IPS-18a (cell line): ENCODE measurements around the gene TEKT1.

Experiments
- H3K27ac ChIP-seq: one replicate; pipeline ENCODE4 v1.5.1; 2013; ENCODE audit warnings: low read length
- H3K27me3 ChIP-seq: one replicate; pipeline ENCODE4 v1.6.1; 2013; ENCODE audit warnings: mild to moderate bottlenecking, low read length; ENCODE audit not compliant: control insufficient read depth, insufficient read depth
- H3K36me3 ChIP-seq: one replicate; pipeline ENCODE4 v1.6.1; 2013; ENCODE audit warnings: low read depth, low read length; ENCODE audit not compliant: control insufficient read depth
- H3K4me1 ChIP-seq: one replicate; pipeline ENCODE4 v1.6.1; 2013; ENCODE audit warnings: low read depth, low read length; ENCODE audit not compliant: control insufficient read depth
- H3K4me3 ChIP-seq: one replicate; pipeline ENCODE4 v1.5.1; 2013; ENCODE audit warnings: low read length
- H3K9ac ChIP-seq: one replicate; pipeline ENCODE4 v1.6.1; 2013; ENCODE audit warnings: mild to moderate bottlenecking, low read length, moderate library complexity
- H3K9me3 ChIP-seq: one replicate; pipeline ENCODE4 v1.6.1; 2013; ENCODE audit warnings: low read depth, low read length; ENCODE audit not compliant: control insufficient read depth

The TEKT1 gene

DNA sequence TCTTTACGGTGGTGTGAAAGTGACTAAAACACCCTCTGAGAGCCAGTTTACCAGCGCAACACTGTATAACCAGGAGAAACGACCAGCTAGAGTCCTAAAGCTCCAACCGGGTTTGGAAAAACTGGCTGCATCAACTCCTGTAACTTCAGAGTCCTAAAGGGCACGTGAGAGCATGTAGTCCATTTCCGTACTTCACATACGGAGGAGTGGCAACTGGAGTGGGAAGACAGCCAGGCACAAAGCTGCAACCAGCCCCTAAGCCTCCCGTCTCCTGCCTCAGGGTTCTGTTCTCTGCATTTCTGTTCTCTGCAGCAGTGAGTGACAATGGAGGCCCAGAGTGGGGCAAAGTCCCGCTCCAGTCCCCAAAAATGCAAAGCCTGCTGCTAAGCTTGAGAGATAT is 19.2 kb downstream of the TEKT1 start:
- no peaks in the 10 kb centered on the region for H3K36me3 ChIP-seq
- no peaks in the 10 kb centered on the region for H3K9me3 ChIP-seq
- no peaks in the 10 kb centered on the region for H3K4me1 ChIP-seq
- H3K4me3 ChIP-seq, result no peak overlapping the region
- H3K9ac ChIP-seq, result no peak overlapping the region
- no peaks in the 10 kb centered on the region for H3K27me3 ChIP-seq
- no peak overlapping the region for H3K27ac ChIP-seq

DNA sequence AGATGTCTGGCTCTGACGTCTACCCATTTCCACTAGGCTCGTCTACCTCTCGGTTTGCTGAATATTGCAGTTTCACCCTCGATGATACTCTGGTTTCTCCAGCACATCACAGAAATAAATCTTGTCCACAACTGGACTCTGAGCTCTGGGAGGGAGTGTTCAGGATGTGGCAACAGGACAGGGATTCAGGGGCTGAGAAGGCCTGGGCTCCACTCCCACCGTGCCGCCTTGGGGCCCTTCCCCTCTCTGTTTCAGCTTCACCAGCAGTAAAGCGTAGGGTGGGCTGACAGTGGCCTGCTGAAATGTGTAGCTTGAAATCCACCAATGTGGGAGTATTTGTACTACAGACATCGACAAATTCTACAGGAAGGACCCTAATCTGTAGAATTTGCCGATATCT is 20.0 kb downstream of the TEKT1 start:
- Histone ChIP-seq H3K27me3 (no peaks in the 10 kb centered on the region), H3K4me3 (no peak overlapping the region), H3K4me1 (no peaks in the 10 kb centered on the region), H3K9ac (no peak overlapping the region), H3K36me3 (no peaks in the 10 kb centered on the region), H3K27ac (no peak overlapping the region), H3K9me3 (no peaks in the 10 kb centered on the region)

DNA sequence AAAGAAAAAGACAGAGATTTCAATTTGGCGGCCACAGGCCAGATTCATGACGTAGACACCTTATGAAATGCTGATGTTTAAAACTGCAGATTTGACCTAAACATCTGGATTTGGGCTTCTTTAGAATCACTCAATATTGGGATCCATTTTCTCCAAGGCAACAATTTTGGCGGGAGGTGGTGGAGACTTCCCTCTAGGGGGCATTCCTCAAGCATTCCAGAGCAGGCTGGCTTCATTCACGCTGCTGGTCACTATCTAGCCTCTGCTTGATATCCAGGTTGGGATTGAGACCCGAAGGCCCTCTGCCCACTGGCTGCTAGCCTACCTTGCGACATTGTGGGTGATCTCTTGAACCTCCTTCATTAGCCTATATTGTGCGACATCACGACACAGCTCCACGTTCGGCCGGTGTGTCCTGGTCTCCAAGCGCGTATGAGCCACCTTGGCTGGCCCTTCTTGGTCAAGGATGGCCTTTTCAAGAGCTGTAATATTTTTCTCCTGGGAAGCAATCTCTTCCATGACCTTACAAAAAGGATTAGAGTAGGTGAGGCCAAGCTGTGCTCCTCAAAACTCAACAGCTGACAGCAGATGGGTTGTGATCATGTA is 31.0 kb downstream of the TEKT1 start:
- Histone ChIP-seq H3K4me3 (no peak overlapping the region), H3K27me3 (peaks cover 6% of the 10 kb centered on the region), H3K27ac (no peak overlapping the region), H3K36me3 (no peaks in the 10 kb centered on the region), H3K4me1 (peaks cover 14% of the 10 kb centered on the region), H3K9me3 (no peaks in the 10 kb centered on the region), H3K9ac (no peak overlapping the region)

GRCh38 chr17:6799738-6800137 is 31.8 kb downstream of the TEKT1 start:
- Histone ChIP-seq H3K9ac (no peak overlapping the region), H3K36me3 (no peaks in the 10 kb centered on the region), H3K27me3 (peaks cover 6% of the 10 kb centered on the region), H3K27ac (no peak overlapping the region), H3K4me3 (peak overlapping the region; percentile 19), H3K4me1 (peaks cover 14% of the 10 kb centered on the region), H3K9me3 (no peaks in the 10 kb centered on the region)

GRCh38 chr17:6797718-6798351 is 33.7 kb downstream of the TEKT1 start:
- Histone ChIP-seq H3K4me3 (no peak overlapping the region), H3K9me3 (no peaks in the 10 kb centered on the region), H3K27me3 (peaks cover 6% of the 10 kb centered on the region), H3K27ac (no peak overlapping the region), H3K4me1 (peaks cover 14% of the 10 kb centered on the region), H3K9ac (no peak overlapping the region), H3K36me3 (no peaks in the 10 kb centered on the region)

DNA sequence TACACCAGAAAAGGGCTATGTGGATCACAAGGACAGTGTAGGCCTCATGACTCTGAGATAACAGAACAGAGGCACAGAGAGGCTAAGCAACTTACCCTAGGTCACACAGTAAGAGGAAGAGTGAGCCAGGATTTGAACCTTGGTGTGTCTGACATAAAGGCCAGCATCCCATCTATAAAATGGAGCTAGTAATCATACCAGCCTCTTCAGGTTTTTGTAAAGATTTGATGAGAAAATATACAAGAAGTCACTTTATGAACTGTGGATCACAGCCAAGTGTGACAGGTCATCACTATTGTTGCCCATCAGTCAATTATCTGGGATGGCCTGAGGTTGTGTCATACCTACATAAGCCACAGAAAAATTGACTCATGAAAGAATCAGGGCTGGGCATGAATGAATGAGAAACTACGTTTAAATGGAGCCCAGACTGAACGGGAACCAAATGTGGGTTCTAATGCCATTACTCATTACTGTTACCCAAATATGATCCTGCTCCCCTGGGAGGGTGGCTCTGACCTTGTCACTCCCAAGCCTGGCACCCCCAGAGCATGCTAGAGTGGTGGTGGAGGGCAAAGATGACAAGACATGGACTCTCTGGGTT is 34.5 kb downstream of the TEKT1 start:
- Histone ChIP-seq H3K27me3 (peaks cover 6% of the 10 kb centered on the region), H3K4me1 (peaks cover 14% of the 10 kb centered on the region), H3K27ac (no peak overlapping the region), H3K9ac (no peak overlapping the region), H3K4me3 (no peak overlapping the region), H3K36me3 (no peaks in the 10 kb centered on the region), H3K9me3 (no peaks in the 10 kb centered on the region)

- Histone ChIP-seq H3K9ac (no peak overlapping the region), H3K27me3 (peaks cover 6% of the 10 kb centered on the region), H3K36me3 (no peaks in the 10 kb centered on the region), H3K9me3 (no peaks in the 10 kb centered on the region), H3K4me3 (no peak overlapping the region), H3K4me1 (peaks cover 14% of the 10 kb centered on the region), H3K27ac (no peak overlapping the region)
Observed at GRCh38 chr17:6796017-6796886, 35.3 kb downstream of the TEKT1 start.

DNA sequence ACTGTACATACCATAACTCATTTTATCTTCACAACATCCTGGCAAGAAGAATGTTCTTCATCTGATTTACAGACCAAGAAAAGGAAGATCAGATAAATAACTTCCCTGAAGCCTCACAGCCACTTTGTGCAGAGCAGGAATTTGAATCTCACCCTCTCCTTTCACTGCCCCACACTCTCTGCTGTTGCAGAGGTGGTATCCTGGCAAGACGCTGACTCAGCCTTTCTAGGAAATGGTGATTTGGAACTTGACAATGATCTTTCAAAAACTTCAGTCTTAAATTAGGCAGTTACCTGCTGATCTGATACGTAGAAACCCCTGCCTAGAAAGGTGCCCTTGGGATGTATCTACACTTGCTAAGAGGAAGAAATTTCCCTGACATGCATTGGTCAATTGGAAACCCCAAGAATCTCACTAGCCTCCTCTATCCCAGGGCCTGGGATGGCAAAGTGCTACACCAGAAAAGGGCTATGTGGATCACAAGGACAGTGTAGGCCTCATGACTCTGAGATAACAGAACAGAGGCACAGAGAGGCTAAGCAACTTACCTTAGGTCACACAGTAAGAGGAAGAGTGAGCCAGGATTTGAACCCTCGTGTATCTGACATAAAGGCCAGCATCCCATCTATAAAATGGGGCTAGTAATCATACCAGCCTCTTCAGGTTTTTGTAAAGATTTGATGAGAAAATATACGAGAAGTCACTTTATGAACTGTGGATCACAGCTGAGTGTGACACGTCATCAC is 37.6 kb downstream of the TEKT1 start:
- Histone ChIP-seq H3K27ac (no peak overlapping the region), H3K9ac (no peak overlapping the region), H3K27me3 (no peaks in the 10 kb centered on the region), H3K36me3 (no peaks in the 10 kb centered on the region), H3K9me3 (no peaks in the 10 kb centered on the region), H3K4me1 (no peaks in the 10 kb centered on the region), H3K4me3 (no peak overlapping the region)

- H3K27me3 ChIP-seq, result no peaks in the 10 kb centered on the region
- no peaks in the 10 kb centered on the region for H3K36me3 ChIP-seq
- no peak overlapping the region for H3K27ac ChIP-seq
- no peak overlapping the region for H3K4me3 ChIP-seq
- H3K9me3 ChIP-seq, result no peaks in the 10 kb centered on the region
- no peaks in the 10 kb centered on the region for H3K4me1 ChIP-seq
- H3K9ac ChIP-seq, result no peak overlapping the region
Observed at GRCh38 chr17:6789146-6789545, 42.4 kb downstream of the TEKT1 start.

- Histone ChIP-seq H3K36me3 (no peaks in the 10 kb centered on the region), H3K27me3 (no peaks in the 10 kb centered on the region), H3K4me3 (no peak overlapping the region), H3K27ac (no peak overlapping the region), H3K4me1 (no peaks in the 10 kb centered on the region), H3K9ac (no peak overlapping the region), H3K9me3 (no peaks in the 10 kb centered on the region)
Observed at GRCh38 chr17:6787081-6787693, 44.3 kb downstream of the TEKT1 start.

DNA sequence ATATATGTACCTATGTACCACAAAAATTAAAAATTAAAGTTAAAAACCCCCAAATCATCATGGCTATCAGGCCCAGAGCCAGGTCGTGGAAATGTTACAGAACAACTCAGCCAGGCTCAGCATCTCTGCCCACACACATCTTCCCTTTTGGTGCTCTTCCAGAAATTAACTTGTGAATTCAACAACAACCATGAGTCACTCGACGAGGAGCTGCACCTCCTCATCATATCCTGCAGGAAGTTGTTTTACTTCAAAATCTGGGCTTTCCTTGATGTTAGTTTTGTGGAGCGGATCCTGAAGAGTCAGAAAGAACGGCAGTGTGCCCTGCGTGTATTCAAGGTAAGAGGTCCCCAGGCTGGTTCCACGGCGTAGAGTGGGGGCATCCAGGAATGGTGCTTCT is 44.9 kb downstream of the TEKT1 start:
- H3K4me1 ChIP-seq, result no peaks in the 10 kb centered on the region
- H3K27ac ChIP-seq, result no peak overlapping the region
- no peaks in the 10 kb centered on the region for H3K9me3 ChIP-seq
- H3K9ac ChIP-seq, result no peak overlapping the region
- no peaks in the 10 kb centered on the region for H3K27me3 ChIP-seq
- H3K36me3 ChIP-seq, result no peaks in the 10 kb centered on the region
- H3K4me3 ChIP-seq, result no peak overlapping the region
